Measurements from ENCODE around the gene AKAP6. TPM values are rescaled to one million over a fixed set of nuclear protein-coding genes. Genes with fewer than 3 reads are reported as not detected.

Gene AKAP6
- polyA plus RNA-seq, 2 donors = 1.5 to 1.6 TPM

DNA sequence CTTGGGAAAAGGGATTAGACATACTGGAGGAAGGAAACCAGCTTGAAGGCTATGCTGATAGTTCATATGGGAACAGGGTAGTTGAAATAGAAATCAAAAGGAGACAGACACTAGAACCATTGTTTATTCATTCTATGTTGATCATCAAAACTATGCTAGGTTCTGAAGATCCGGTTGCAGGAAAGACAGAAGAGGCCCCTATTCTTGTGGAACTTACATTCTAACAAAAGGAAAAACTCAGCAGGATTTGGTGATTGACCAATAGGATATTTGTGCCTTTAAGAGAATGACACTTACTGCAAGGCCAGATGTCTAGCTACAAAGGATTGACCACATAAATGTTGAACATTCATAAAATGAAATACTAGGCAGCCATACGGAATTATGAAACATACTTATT lies 179.2 kb downstream of the AKAP6 start:
- no peak overlapping the region for H3K4me3 ChIP-seq (ENCODE audit: low read depth in 1 of 2, low read length in 2 of 2)
- 80 to 88% methylated on average over 2 of the region's 2 CpGs for WGBS, 2 donors
- H3K27me3 ChIP-seq (ENCODE audit: control insufficient read depth in 1 of 2, insufficient read depth in 2 of 2, low read length in 2 of 2) = no peaks in the 10 kb centered on the region
- peak overlapping the region in 1 of 2 donors; percentile 81 for H3K27ac ChIP-seq (ENCODE audit: low read depth in 2 of 2, low read length in 1 of 2)
- H3K36me3 ChIP-seq (ENCODE audit: control insufficient read depth in 2 of 2, insufficient read depth in 2 of 2, low read length in 1 of 2) = no peaks in the 10 kb centered on the region
- no peaks in the 10 kb centered on the region for H3K9me3 ChIP-seq (ENCODE audit: control insufficient read depth in 2 of 2, insufficient read depth in 1 of 2, low read depth in 1 of 2, low read length in 1 of 2)
- H3K4me1 ChIP-seq (ENCODE audit: control insufficient read depth in 2 of 2, insufficient read depth in 2 of 2, low read length in 1 of 2) = no peaks in the 10 kb centered on the region

DNA sequence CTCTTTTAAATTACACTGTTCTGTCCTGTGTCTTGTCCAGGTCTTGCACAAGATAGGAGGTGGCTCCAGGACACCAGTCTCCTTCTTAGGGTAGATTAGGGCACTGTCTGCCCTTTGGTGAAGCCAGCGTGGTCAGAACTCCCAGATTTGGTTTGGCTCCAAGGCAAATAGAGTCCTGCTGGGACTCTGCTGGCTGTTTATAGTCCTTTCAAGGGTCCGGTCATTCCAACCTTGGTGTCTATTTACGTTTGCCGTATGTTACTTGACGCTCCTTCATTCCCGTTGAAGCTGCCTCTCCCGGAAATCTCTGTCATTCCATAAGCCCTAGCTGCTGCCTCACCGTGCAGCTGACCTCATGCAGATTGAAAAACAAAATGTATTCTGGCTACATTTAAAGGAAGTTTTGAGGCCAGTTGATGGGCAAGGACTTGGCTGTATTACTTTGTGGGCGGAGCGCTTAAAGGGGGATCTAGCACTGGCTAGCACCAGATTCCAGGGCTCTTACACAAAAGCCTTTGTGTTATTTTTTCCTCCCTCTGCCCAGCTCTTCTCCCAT lies 180.6 kb downstream of the AKAP6 start:
- no peaks in the 10 kb centered on the region for H3K9me3 ChIP-seq (ENCODE audit: control insufficient read depth in 2 of 2, insufficient read depth in 1 of 2, low read depth in 1 of 2, low read length in 1 of 2)
- H3K27ac ChIP-seq (ENCODE audit: low read depth in 2 of 2, low read length in 1 of 2) = peak overlapping the region; percentile 76 to 82
- 55 to 57% methylated on average over 10 of the region's 10 CpGs for WGBS, 2 donors
- no peak overlapping the region for H3K4me3 ChIP-seq (ENCODE audit: low read depth in 1 of 2, low read length in 2 of 2)
- no peaks in the 10 kb centered on the region for H3K27me3 ChIP-seq (ENCODE audit: control insufficient read depth in 1 of 2, insufficient read depth in 2 of 2, low read length in 2 of 2)
- no peaks in the 10 kb centered on the region for H3K4me1 ChIP-seq (ENCODE audit: control insufficient read depth in 2 of 2, insufficient read depth in 2 of 2, low read length in 1 of 2)
- no peaks in the 10 kb centered on the region for H3K36me3 ChIP-seq (ENCODE audit: control insufficient read depth in 2 of 2, insufficient read depth in 2 of 2, low read length in 1 of 2)

GRCh38 chr14:32510815-32511214 lies 181.7 kb downstream of the AKAP6 start:
- H3K4me3 ChIP-seq (ENCODE audit: low read depth in 1 of 2, low read length in 2 of 2) = no peak overlapping the region
- H3K9me3 ChIP-seq (ENCODE audit: control insufficient read depth in 2 of 2, insufficient read depth in 1 of 2, low read depth in 1 of 2, low read length in 1 of 2) = no peaks in the 10 kb centered on the region
- no peaks in the 10 kb centered on the region for H3K36me3 ChIP-seq (ENCODE audit: control insufficient read depth in 2 of 2, insufficient read depth in 2 of 2, low read length in 1 of 2)
- no peaks in the 10 kb centered on the region for H3K4me1 ChIP-seq (ENCODE audit: control insufficient read depth in 2 of 2, insufficient read depth in 2 of 2, low read length in 1 of 2)
- peak overlapping the region in 1 of 2 donors; percentile 66 for H3K27ac ChIP-seq (ENCODE audit: low read depth in 2 of 2, low read length in 1 of 2)
- H3K27me3 ChIP-seq (ENCODE audit: control insufficient read depth in 1 of 2, insufficient read depth in 2 of 2, low read length in 2 of 2) = no peaks in the 10 kb centered on the region
- WGBS, 2 donors = 66% methylated on average over 3 of the region's 3 CpGs

DNA sequence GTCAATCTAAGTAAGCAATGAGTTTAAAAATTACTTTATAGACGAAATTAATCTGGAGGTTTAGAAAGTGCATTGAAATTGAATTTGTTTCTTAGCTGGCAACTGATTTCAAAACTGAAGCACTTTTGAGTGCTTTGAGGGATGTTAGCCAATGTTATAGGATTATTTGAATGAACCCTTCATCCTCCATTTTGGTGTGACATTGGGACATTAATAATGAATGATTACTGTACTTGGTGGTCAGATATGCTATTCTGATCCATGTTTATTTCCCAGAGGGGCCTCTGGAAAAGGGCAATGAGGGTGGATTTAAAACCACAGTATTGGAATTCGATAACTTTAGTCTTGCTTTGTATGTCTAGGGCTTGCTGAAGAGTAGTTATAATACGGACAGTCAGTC lies 183.2 kb downstream of the AKAP6 start:
- no peaks in the 10 kb centered on the region for H3K4me1 ChIP-seq (ENCODE audit: control insufficient read depth in 2 of 2, insufficient read depth in 2 of 2, low read length in 1 of 2)
- H3K27ac ChIP-seq (ENCODE audit: low read depth in 2 of 2, low read length in 1 of 2) = no peak overlapping the region
- H3K9me3 ChIP-seq (ENCODE audit: control insufficient read depth in 2 of 2, insufficient read depth in 1 of 2, low read depth in 1 of 2, low read length in 1 of 2) = peaks cover 0 to 2% of the 10 kb centered on the region in 2 donors
- no peak overlapping the region for H3K4me3 ChIP-seq (ENCODE audit: low read depth in 1 of 2, low read length in 2 of 2)
- H3K27me3 ChIP-seq (ENCODE audit: control insufficient read depth in 1 of 2, insufficient read depth in 2 of 2, low read length in 2 of 2) = no peaks in the 10 kb centered on the region
- H3K36me3 ChIP-seq (ENCODE audit: control insufficient read depth in 2 of 2, insufficient read depth in 2 of 2, low read length in 1 of 2) = no peaks in the 10 kb centered on the region
- 60 to 64% methylated on average over 3 of the region's 3 CpGs for WGBS, 2 donors

DNA sequence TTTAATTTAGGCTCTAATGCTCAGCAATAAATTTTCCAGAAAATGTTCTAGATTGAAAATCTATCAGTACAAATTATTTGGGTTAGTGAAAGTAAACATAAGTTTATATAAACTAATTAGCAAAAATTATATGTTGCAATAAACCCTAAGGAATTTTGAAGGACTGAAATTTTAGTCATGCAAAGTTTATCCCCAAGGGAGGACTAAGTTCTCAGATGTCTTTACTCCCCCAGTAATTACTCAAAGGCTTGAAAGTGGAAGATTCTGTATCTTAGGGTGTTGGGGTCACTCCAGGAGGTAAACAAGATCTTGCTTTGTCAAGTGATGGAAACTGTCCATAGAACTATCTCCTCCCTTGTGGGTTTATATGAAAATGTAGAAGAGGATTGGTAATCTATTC lies 183.7 kb downstream of the AKAP6 start:
- Histone ChIP-seq H3K27ac (ENCODE audit: low read depth in 2 of 2, low read length in 1 of 2) (no peak overlapping the region), H3K4me3 (ENCODE audit: low read depth in 1 of 2, low read length in 2 of 2) (no peak overlapping the region), H3K9me3 (ENCODE audit: control insufficient read depth in 2 of 2, insufficient read depth in 1 of 2, low read depth in 1 of 2, low read length in 1 of 2) (peaks cover 0 to 2% of the 10 kb centered on the region in 2 donors), H3K4me1 (ENCODE audit: control insufficient read depth in 2 of 2, insufficient read depth in 2 of 2, low read length in 1 of 2) (no peaks in the 10 kb centered on the region), H3K36me3 (ENCODE audit: control insufficient read depth in 2 of 2, insufficient read depth in 2 of 2, low read length in 1 of 2) (no peaks in the 10 kb centered on the region), H3K27me3 (ENCODE audit: control insufficient read depth in 1 of 2, insufficient read depth in 2 of 2, low read length in 2 of 2) (no peaks in the 10 kb centered on the region)

DNA sequence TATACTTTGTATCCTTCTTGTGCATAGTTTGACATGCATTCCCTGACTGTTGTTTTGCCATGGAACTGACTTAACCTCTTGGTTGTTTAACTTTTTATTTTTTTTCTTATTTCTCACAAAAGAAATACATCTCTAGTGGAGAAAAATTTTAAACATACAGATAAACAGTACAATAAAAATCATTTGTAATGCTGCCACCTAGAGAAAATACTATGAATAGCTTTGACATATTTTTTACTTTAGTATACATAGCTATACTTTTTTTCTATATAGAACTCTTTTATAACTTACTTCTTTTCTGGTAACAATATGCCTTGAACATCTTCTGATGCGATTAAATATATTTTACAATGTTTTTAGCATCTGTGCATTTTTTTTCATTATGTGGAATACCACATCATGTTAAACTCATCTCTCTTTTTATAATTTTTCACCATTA lies 184.5 kb downstream of the AKAP6 start:
- Histone ChIP-seq H3K9me3 (ENCODE audit: control insufficient read depth in 2 of 2, insufficient read depth in 1 of 2, low read depth in 1 of 2, low read length in 1 of 2) (peaks cover 0 to 2% of the 10 kb centered on the region in 2 donors), H3K4me3 (ENCODE audit: low read depth in 1 of 2, low read length in 2 of 2) (no peak overlapping the region), H3K27ac (ENCODE audit: low read depth in 2 of 2, low read length in 1 of 2) (no peak overlapping the region), H3K4me1 (ENCODE audit: control insufficient read depth in 2 of 2, insufficient read depth in 2 of 2, low read length in 1 of 2) (no peaks in the 10 kb centered on the region), H3K27me3 (ENCODE audit: control insufficient read depth in 1 of 2, insufficient read depth in 2 of 2, low read length in 2 of 2) (no peaks in the 10 kb centered on the region), H3K36me3 (ENCODE audit: control insufficient read depth in 2 of 2, insufficient read depth in 2 of 2, low read length in 1 of 2) (no peaks in the 10 kb centered on the region)
- WGBS, 2 donors = 53 to 58% methylated on average over 1 of the region's 1 CpG

DNA sequence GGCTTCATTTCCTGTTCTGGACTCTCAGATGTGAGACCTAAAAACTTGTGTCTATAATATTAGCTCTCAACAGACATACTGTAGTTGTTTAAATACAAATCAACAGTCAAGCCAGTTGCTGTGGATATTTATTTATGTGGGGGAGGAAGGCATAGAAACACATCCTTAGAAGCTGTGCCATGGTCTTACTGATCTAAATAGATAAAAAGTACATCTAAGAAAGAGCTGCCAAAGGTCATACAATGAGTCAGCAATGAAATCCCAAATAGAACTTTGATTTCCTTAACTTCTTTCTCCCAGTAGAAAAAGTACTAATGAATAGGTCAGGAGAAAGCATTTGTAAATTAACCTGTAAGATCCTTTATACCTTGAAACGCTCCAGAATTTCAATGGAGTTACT lies 185.1 kb downstream of the AKAP6 start:
- Histone ChIP-seq H3K4me1 (ENCODE audit: control insufficient read depth in 2 of 2, insufficient read depth in 2 of 2, low read length in 1 of 2) (no peaks in the 10 kb centered on the region), H3K36me3 (ENCODE audit: control insufficient read depth in 2 of 2, insufficient read depth in 2 of 2, low read length in 1 of 2) (no peaks in the 10 kb centered on the region), H3K27me3 (ENCODE audit: control insufficient read depth in 1 of 2, insufficient read depth in 2 of 2, low read length in 2 of 2) (no peaks in the 10 kb centered on the region), H3K4me3 (ENCODE audit: low read depth in 1 of 2, low read length in 2 of 2) (no peak overlapping the region), H3K27ac (ENCODE audit: low read depth in 2 of 2, low read length in 1 of 2) (no peak overlapping the region), H3K9me3 (ENCODE audit: control insufficient read depth in 2 of 2, insufficient read depth in 1 of 2, low read depth in 1 of 2, low read length in 1 of 2) (peaks cover 0 to 2% of the 10 kb centered on the region in 2 donors)
- WGBS, 2 donors = 3 to 33% methylated on average over 1 of the region's 1 CpG

DNA sequence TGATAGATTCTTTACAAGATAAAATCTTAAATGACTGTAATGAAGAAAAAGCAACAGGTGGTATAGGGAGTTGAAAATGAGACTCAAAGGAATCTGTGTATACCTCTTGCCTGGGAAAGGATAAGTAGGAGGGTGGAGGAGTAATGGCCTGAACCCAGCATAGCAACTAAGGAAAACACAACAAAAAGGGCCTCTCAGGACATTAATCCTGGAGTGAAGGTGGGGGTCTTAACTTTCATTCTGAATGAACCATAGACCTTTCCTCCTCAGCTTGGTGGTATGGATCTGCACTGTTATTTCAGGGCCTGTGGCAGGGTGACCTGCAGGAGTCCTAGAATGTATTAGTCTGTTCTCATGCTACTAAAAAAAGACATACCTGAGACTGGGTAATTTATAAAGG lies 185.6 kb downstream of the AKAP6 start:
- no peaks in the 10 kb centered on the region for H3K27me3 ChIP-seq (ENCODE audit: control insufficient read depth in 1 of 2, insufficient read depth in 2 of 2, low read length in 2 of 2)
- H3K4me1 ChIP-seq (ENCODE audit: control insufficient read depth in 2 of 2, insufficient read depth in 2 of 2, low read length in 1 of 2) = no peaks in the 10 kb centered on the region
- H3K36me3 ChIP-seq (ENCODE audit: control insufficient read depth in 2 of 2, insufficient read depth in 2 of 2, low read length in 1 of 2) = no peaks in the 10 kb centered on the region
- no peak overlapping the region for H3K4me3 ChIP-seq (ENCODE audit: low read depth in 1 of 2, low read length in 2 of 2)
- H3K9me3 ChIP-seq (ENCODE audit: control insufficient read depth in 2 of 2, insufficient read depth in 1 of 2, low read depth in 1 of 2, low read length in 1 of 2) = peaks cover 0 to 2% of the 10 kb centered on the region in 2 donors
- no peak overlapping the region for H3K27ac ChIP-seq (ENCODE audit: low read depth in 2 of 2, low read length in 1 of 2)

- WGBS, 2 donors = 63 to 85% methylated on average over 3 of the region's 3 CpGs
- Histone ChIP-seq H3K27ac (ENCODE audit: low read depth in 2 of 2, low read length in 1 of 2) (no peak overlapping the region), H3K27me3 (ENCODE audit: control insufficient read depth in 1 of 2, insufficient read depth in 2 of 2, low read length in 2 of 2) (no peaks in the 10 kb centered on the region)
Observed at GRCh38 chr14:32524609-32525375, 195.7 kb downstream of the AKAP6 start.

GRCh38 chr14:32525591-32525990 lies 196.5 kb downstream of the AKAP6 start:
- Histone ChIP-seq H3K4me1 (ENCODE audit: control insufficient read depth in 2 of 2, insufficient read depth in 2 of 2, low read length in 1 of 2) (no peaks in the 10 kb centered on the region), H3K4me3 (ENCODE audit: low read depth in 1 of 2, low read length in 2 of 2) (no peak overlapping the region), H3K36me3 (ENCODE audit: control insufficient read depth in 2 of 2, insufficient read depth in 2 of 2, low read length in 1 of 2) (no peaks in the 10 kb centered on the region), H3K27ac (ENCODE audit: low read depth in 2 of 2, low read length in 1 of 2) (no peak overlapping the region), H3K27me3 (ENCODE audit: control insufficient read depth in 1 of 2, insufficient read depth in 2 of 2, low read length in 2 of 2) (no peaks in the 10 kb centered on the region), H3K9me3 (ENCODE audit: control insufficient read depth in 2 of 2, insufficient read depth in 1 of 2, low read depth in 1 of 2, low read length in 1 of 2) (no peaks in the 10 kb centered on the region)
- WGBS, 2 donors = 86 to 93% methylated on average over 2 of the region's 2 CpGs

More at GRCh38 chr14:32524609-32525375, 195.7 kb downstream of the AKAP6 start:
- no peaks in the 10 kb centered on the region for H3K36me3 ChIP-seq (ENCODE audit: control insufficient read depth in 2 of 2, insufficient read depth in 2 of 2, low read length in 1 of 2)
- H3K4me3 ChIP-seq (ENCODE audit: low read depth in 1 of 2, low read length in 2 of 2) = no peak overlapping the region
- H3K4me1 ChIP-seq (ENCODE audit: control insufficient read depth in 2 of 2, insufficient read depth in 2 of 2, low read length in 1 of 2) = no peaks in the 10 kb centered on the region
- H3K9me3 ChIP-seq (ENCODE audit: control insufficient read depth in 2 of 2, insufficient read depth in 1 of 2, low read depth in 1 of 2, low read length in 1 of 2) = no peaks in the 10 kb centered on the region

Data from esophagus (tissue), 2 donors.